H9 (cell line): ENCODE results near the gene GRIA4. TPM values are rescaled to one million over a fixed set of nuclear protein-coding genes. Genes with fewer than 3 reads are reported as not detected.
A peak's percentile ranks its signal among the peaks of the same experiment; 100 is the strongest.
"Not testable (repeated sequence)": the region's sequence is repeated elsewhere in the genome, so short reads cannot be mapped to it uniquely, and the experiment has no call there.

ENCODE experiments used
- DNase-seq: peaks from one replicate; pipeline ENCODE4 v3.0.0-alpha.2; 2017
- H2AFZ ChIP-seq: one replicate; pipeline ENCODE4 v1.6.1; 2013; ENCODE audit warnings: mild to moderate bottlenecking, low read length, control low read depth, moderate library complexity
- H2AK5ac ChIP-seq: 2 replicates; pipeline ENCODE4 v1.6.1; 2013; ENCODE audit warnings: low read length, control low read depth, mixed read lengths; ENCODE audit not compliant: insufficient read length
- H2BK120ac ChIP-seq: one replicate; pipeline ENCODE4 v1.6.1; 2013; ENCODE audit warnings: low read depth, mild to moderate bottlenecking, low read length, control low read depth, inconsistent platforms; ENCODE audit not compliant: poor library complexity, severe bottlenecking
- H2BK12ac ChIP-seq: 2 replicates; pipeline ENCODE4 v1.6.1; 2013; ENCODE audit warnings: low read length, control low read depth, mixed read lengths, low read depth; ENCODE audit not compliant: insufficient read length
- H2BK15ac ChIP-seq: 2 replicates; pipeline ENCODE4 v1.6.1; 2013; ENCODE audit warnings: low read depth, low read length, control low read depth
- H2BK20ac ChIP-seq: one replicate; pipeline ENCODE4 v1.6.1; 2013; ENCODE audit warnings: low read depth, mild to moderate bottlenecking, low read length, control low read depth, inconsistent platforms; ENCODE audit not compliant: poor library complexity, severe bottlenecking
- H2BK5ac ChIP-seq: 2 replicates; pipeline ENCODE4 v1.6.1; 2013; ENCODE audit warnings: low read length, control low read depth, mixed read lengths; ENCODE audit not compliant: insufficient read length
- H3K14ac ChIP-seq: 2 replicates; pipeline ENCODE4 v1.6.1; 2013; ENCODE audit warnings: low read length, control low read depth; ENCODE audit not compliant: insufficient read depth
- H3K18ac ChIP-seq: 2 replicates; pipeline ENCODE4 v1.6.1; 2013; ENCODE audit warnings: low read depth, mild to moderate bottlenecking, mixed read lengths, low read length, control low read depth; ENCODE audit not compliant: insufficient read length
- H3K23ac ChIP-seq: 2 replicates; pipeline ENCODE4 v1.6.1; 2013; ENCODE audit warnings: low read length, control low read depth, mixed read lengths, low read depth; ENCODE audit not compliant: insufficient read length
- H3K23me2 ChIP-seq: 2 replicates; pipeline ENCODE4 v1.6.1; 2013; ENCODE audit warnings: low read depth, mild to moderate bottlenecking, mixed read lengths, low read length, control low read depth; ENCODE audit not compliant: insufficient read length, poor library complexity, severe bottlenecking
- H3K27ac ChIP-seq: 2 replicates; pipeline ENCODE4 v1.5.1; 2013; ENCODE audit warnings: low read length, control low read depth, mixed read lengths, low read depth; ENCODE audit not compliant: insufficient read length
- H3K27me3 ChIP-seq: 2 replicates; pipeline ENCODE4 v1.6.1; 2013; ENCODE audit warnings: low read length, control low read depth, inconsistent platforms; ENCODE audit not compliant: insufficient read depth
- H3K4ac ChIP-seq: 2 replicates; pipeline ENCODE4 v1.6.1; 2013; ENCODE audit warnings: low read depth, mild to moderate bottlenecking, control low read depth, inconsistent platforms, low read length, moderate library complexity
- H3K4me1 ChIP-seq: 2 replicates; pipeline ENCODE4 v1.6.1; 2013; ENCODE audit warnings: low read length, control low read depth, inconsistent platforms; ENCODE audit not compliant: insufficient read depth
- H3K4me2 ChIP-seq: 2 replicates; pipeline ENCODE4 v1.6.1; 2013; ENCODE audit warnings: low read length, control low read depth, mixed read lengths; ENCODE audit not compliant: insufficient read length, insufficient read depth
- H3K56ac ChIP-seq: 2 replicates; pipeline ENCODE4 v1.6.1; 2013; ENCODE audit warnings: low read depth, mild to moderate bottlenecking, mixed read lengths, low read length, control low read depth; ENCODE audit not compliant: insufficient read length
- H3K79me1 ChIP-seq: 2 replicates; pipeline ENCODE4 v1.6.1; 2013; ENCODE audit warnings: low read depth, mild to moderate bottlenecking, moderate library complexity, low read length, control low read depth, inconsistent platforms; ENCODE audit not compliant: insufficient read depth, poor library complexity, severe bottlenecking
- H3K79me2 ChIP-seq: 2 replicates; pipeline ENCODE4 v1.6.1; 2013; ENCODE audit warnings: low read length, control low read depth, inconsistent platforms; ENCODE audit not compliant: insufficient read depth
- H3K9ac ChIP-seq: 2 replicates; pipeline ENCODE4 v1.6.1; 2013; ENCODE audit warnings: low read length, control low read depth, mixed read lengths; ENCODE audit not compliant: insufficient read length; ENCODE audit errors: extremely low read depth
- H3K9me3 ChIP-seq: one replicate; pipeline ENCODE4 v1.6.1; 2013; ENCODE audit warnings: low read depth, low read length, inconsistent platforms; ENCODE audit not compliant: control insufficient read depth
- H3T11ph ChIP-seq: one replicate; pipeline ENCODE4 v1.6.1; 2013; ENCODE audit warnings: mild to moderate bottlenecking, low read length, control low read depth, inconsistent platforms
- H4K20me1 ChIP-seq: one replicate; pipeline ENCODE4 v1.6.1; 2013; ENCODE audit not compliant: control insufficient read depth, insufficient read length, insufficient read depth
- H4K5ac ChIP-seq: 2 replicates; pipeline ENCODE4 v1.6.1; 2013; ENCODE audit warnings: low read depth, mild to moderate bottlenecking, mixed read lengths, low read length, control low read depth; ENCODE audit not compliant: insufficient read length
- H4K8ac ChIP-seq: replicated peaks from 2 replicates; pipeline ENCODE4 v1.6.1; 2013; ENCODE audit warnings: low read length, control low read depth, mixed read lengths, low read depth; ENCODE audit not compliant: insufficient read length
- H4K91ac ChIP-seq: 2 replicates; pipeline ENCODE4 v1.6.1; 2013; ENCODE audit warnings: low read depth, mild to moderate bottlenecking, moderate library complexity, mixed read lengths, low read length, control low read depth; ENCODE audit not compliant: insufficient read length
- H3K27ac Mint-ChIP-seq, 3 experiments: 2 replicates in 2 of 3; 3 replicates in 1 of 3; pipeline ENCODE4 v1.8.0; 2020 to 2021; ENCODE audit warnings: mixed read lengths in 3 of 3, mild to moderate bottlenecking in 1 of 3, moderate library complexity in 1 of 3
- H3K27me3 Mint-ChIP-seq: 2 replicates; pipeline ENCODE4 v1.8.0; 2021; ENCODE audit warnings: low read depth, mild to moderate bottlenecking, moderate library complexity, mixed read lengths
- H3K36me3 Mint-ChIP-seq, 3 experiments: 2 replicates in 2 of 3; 3 replicates in 1 of 3; pipeline ENCODE4 v1.8.0; 2020 to 2021; ENCODE audit warnings: low read depth in 3 of 3, mixed read lengths in 3 of 3; ENCODE audit not compliant: insufficient read depth in 1 of 3
- H3K4me1 Mint-ChIP-seq, 2 experiments: 2 replicates each; pipeline ENCODE4 v1.8.0; 2020; ENCODE audit warnings: mixed read lengths in 2 of 2
- H3K4me3 Mint-ChIP-seq, 2 experiments: 2 replicates in 1 of 2; 3 replicates in 1 of 2; pipeline ENCODE4 v1.8.0; 2020 to 2021; ENCODE audit warnings: mild to moderate bottlenecking in 2 of 2, mixed read lengths in 2 of 2, moderate library complexity in 1 of 2
- H3K9me3 Mint-ChIP-seq, 2 experiments: 2 replicates in 1 of 2; 3 replicates in 1 of 2; pipeline ENCODE4 v1.8.0; 2020; ENCODE audit warnings: mild to moderate bottlenecking in 2 of 2, mixed read lengths in 2 of 2, moderate library complexity in 1 of 2
- CTCF ChIP-seq: fragments of 200-600 bp; sonication (generic); conservative IDR thresholded peaks from 3 replicates; pipeline ENCODE4 v1.8.0; 2021; ENCODE audit warnings: antibody characterized with exemption, mild to moderate bottlenecking
- WGBS: extraction: QIAGEN DNeasy Blood & Tissue Kit; methylation state at CpG from one replicate; pipeline ENCODE4 v1.1.7; 2013; ENCODE audit warnings: missing lambda C conversion rate, low lambda C conversion rate, mixed read lengths; ENCODE audit not compliant: insufficient read length; ENCODE audit errors: extremely low coverage; 5-methylcytosine and 5-hydroxymethylcytosine counted together
- total RNA-seq: library from RNA; stranded (reverse); gene quantifications from 2 replicates; pipeline ENCODE4 v1.2.1, GENCODE V29; 2021

The GRIA4 gene
- total RNA-seq, 1 experiment from 2014 or later: 0.83 TPM

- no peak for TF ChIP-seq CTCF
- no peak overlapping the region for H3K18ac ChIP-seq
- no peak overlapping the region for H3T11ph ChIP-seq
- H3K9me3 ChIP-seq: no peaks in the 10 kb centered on the region
- no CpG with 5 or more reads among the region's 2 CpGs for WGBS
- no peak overlapping the region for H2BK15ac ChIP-seq
- no peak overlapping the region for H3K4me2 ChIP-seq
- H4K5ac ChIP-seq: no peak overlapping the region
- no peak overlapping the region for H3K27ac ChIP-seq
- H4K8ac ChIP-seq: no peak overlapping the region
- no peaks in the 10 kb centered on the region; the same call in 1 of the 2 replicates for H3K4me1 ChIP-seq
- H2BK5ac ChIP-seq: no peak overlapping the region
- no peak overlapping the region for H2BK120ac ChIP-seq
- H3K23me2 ChIP-seq: no peaks in the 10 kb centered on the region
- H3K4me1 Mint-ChIP-seq: peaks cover 0 to 5% of the 10 kb centered on the region in 2 experiments; a peak in 1 of 4 replicates
- no peaks in the 10 kb centered on the region for H3K9me3 Mint-ChIP-seq
- no peak overlapping the region for H2AFZ ChIP-seq
- no peak overlapping the region for H3K56ac ChIP-seq
- no peaks in the 10 kb centered on the region for H3K36me3 Mint-ChIP-seq
- H2BK12ac ChIP-seq: no peak overlapping the region
- no peaks in the 10 kb centered on the region for H3K27me3 ChIP-seq
- no peak overlapping the region for H3K4ac ChIP-seq
- H3K23ac ChIP-seq: no peak overlapping the region
- no peaks in the 10 kb centered on the region for H4K20me1 ChIP-seq
- H2BK20ac ChIP-seq: no peak overlapping the region
- H3K14ac ChIP-seq: no peak overlapping the region
- H3K9ac ChIP-seq: no peak overlapping the region
- H2AK5ac ChIP-seq: no peak overlapping the region
- H3K4me3 Mint-ChIP-seq: no peak overlapping the region
- no peak for DNase-seq
- no peaks in the 10 kb centered on the region for H3K79me2 ChIP-seq
- H4K91ac ChIP-seq: no peak overlapping the region
- no peak overlapping the region for H3K27ac Mint-ChIP-seq
- H3K79me1 ChIP-seq: no peaks in the 10 kb centered on the region
- no peaks in the 10 kb centered on the region for H3K27me3 Mint-ChIP-seq
Observed at GRCh38 chr11:105769627-105770026, 159.8 kb downstream of the GRIA4 start.

GRCh38 chr11:105773452-105773851 lies 163.6 kb downstream of the GRIA4 start:
- H4K8ac ChIP-seq, H3K14ac ChIP-seq, H3K23me2 ChIP-seq, H3K4me3 Mint-ChIP-seq, H4K91ac ChIP-seq, H2BK15ac ChIP-seq, H3K9ac ChIP-seq, H3T11ph ChIP-seq, H3K23ac ChIP-seq, H4K20me1 ChIP-seq, H3K27me3 Mint-ChIP-seq, H3K4me1 Mint-ChIP-seq, H3K27me3 ChIP-seq, H3K79me2 ChIP-seq, H3K4me1 ChIP-seq, H2AK5ac ChIP-seq, H2BK120ac ChIP-seq, H3K4ac ChIP-seq, H2BK20ac ChIP-seq, H3K18ac ChIP-seq, H2AFZ ChIP-seq, H3K36me3 Mint-ChIP-seq, H3K9me3 Mint-ChIP-seq, H3K27ac ChIP-seq, H3K9me3 ChIP-seq, H3K56ac ChIP-seq, H2BK12ac ChIP-seq, H2BK5ac ChIP-seq, H3K79me1 ChIP-seq, H4K5ac ChIP-seq, H3K4me2 ChIP-seq: not testable (repeated sequence)
- peak overlapping the region in 1 of 3 experiments; percentile 53; a peak in 1 of 7 replicates for H3K27ac Mint-ChIP-seq
- WGBS: no CpG with 5 or more reads among the region's 3 CpGs
- peak; percentile 27 for DNase-seq
